IPS-18a (cell line): ENCODE results near the gene PRCC.

Experiments
- H3K27ac ChIP-seq: one replicate; pipeline ENCODE4 v1.5.1; 2013; ENCODE audit warnings: low read length
- H3K27me3 ChIP-seq: one replicate; pipeline ENCODE4 v1.6.1; 2013; ENCODE audit warnings: mild to moderate bottlenecking, low read length; ENCODE audit not compliant: control insufficient read depth, insufficient read depth
- H3K36me3 ChIP-seq: one replicate; pipeline ENCODE4 v1.6.1; 2013; ENCODE audit warnings: low read depth, low read length; ENCODE audit not compliant: control insufficient read depth
- H3K4me1 ChIP-seq: one replicate; pipeline ENCODE4 v1.6.1; 2013; ENCODE audit warnings: low read depth, low read length; ENCODE audit not compliant: control insufficient read depth
- H3K4me3 ChIP-seq: one replicate; pipeline ENCODE4 v1.5.1; 2013; ENCODE audit warnings: low read length
- H3K9ac ChIP-seq: one replicate; pipeline ENCODE4 v1.6.1; 2013; ENCODE audit warnings: mild to moderate bottlenecking, low read length, moderate library complexity
- H3K9me3 ChIP-seq: one replicate; pipeline ENCODE4 v1.6.1; 2013; ENCODE audit warnings: low read depth, low read length; ENCODE audit not compliant: control insufficient read depth

PRCC gene

GRCh38 chr1:156832434-156832833, 65.1 kb downstream of the PRCC start:
- H3K36me3 ChIP-seq = no peaks in the 10 kb centered on the region
- no peaks in the 10 kb centered on the region for H3K9me3 ChIP-seq
- H3K4me3 ChIP-seq = no peak overlapping the region
- no peaks in the 10 kb centered on the region for H3K4me1 ChIP-seq
- H3K27ac ChIP-seq = no peak overlapping the region
- H3K9ac ChIP-seq = no peak overlapping the region
- H3K27me3 ChIP-seq = peaks cover 4% of the 10 kb centered on the region

GRCh38 chr1:156833603-156834002, 66.3 kb downstream of the PRCC start:
- Histone ChIP-seq H3K27me3 (peaks cover 4% of the 10 kb centered on the region), H3K9ac (no peak overlapping the region), H3K9me3 (no peaks in the 10 kb centered on the region), H3K4me1 (no peaks in the 10 kb centered on the region), H3K27ac (no peak overlapping the region), H3K36me3 (no peaks in the 10 kb centered on the region), H3K4me3 (no peak overlapping the region)

GRCh38 chr1:156834322-156834721, 67.0 kb downstream of the PRCC start:
- no peaks in the 10 kb centered on the region for H3K9me3 ChIP-seq
- no peak overlapping the region for H3K9ac ChIP-seq
- peaks cover 4% of the 10 kb centered on the region for H3K27me3 ChIP-seq
- no peak overlapping the region for H3K4me3 ChIP-seq
- H3K4me1 ChIP-seq = no peaks in the 10 kb centered on the region
- no peak overlapping the region for H3K27ac ChIP-seq
- H3K36me3 ChIP-seq = no peaks in the 10 kb centered on the region

- Histone ChIP-seq H3K9me3 (no peaks in the 10 kb centered on the region), H3K27ac (no peak overlapping the region), H3K9ac (no peak overlapping the region), H3K27me3 (peaks cover 4% of the 10 kb centered on the region), H3K4me1 (no peaks in the 10 kb centered on the region), H3K4me3 (no peak overlapping the region), H3K36me3 (no peaks in the 10 kb centered on the region)
Observed at GRCh38 chr1:156836041-156836654, 68.8 kb downstream of the PRCC start.

GRCh38 chr1:156836892-156837291, 69.6 kb downstream of the PRCC start:
- H3K36me3 ChIP-seq = no peaks in the 10 kb centered on the region
- no peak overlapping the region for H3K27ac ChIP-seq
- no peaks in the 10 kb centered on the region for H3K4me1 ChIP-seq
- no peak overlapping the region for H3K4me3 ChIP-seq
- no peaks in the 10 kb centered on the region for H3K27me3 ChIP-seq
- H3K9me3 ChIP-seq = no peaks in the 10 kb centered on the region
- no peak overlapping the region for H3K9ac ChIP-seq

GRCh38 chr1:156838972-156839371, 71.6 kb downstream of the PRCC start:
- H3K9ac ChIP-seq = no peak overlapping the region
- H3K36me3 ChIP-seq = no peaks in the 10 kb centered on the region
- no peak overlapping the region for H3K27ac ChIP-seq
- peaks cover 16% of the 10 kb centered on the region for H3K27me3 ChIP-seq
- H3K4me3 ChIP-seq = no peak overlapping the region
- no peaks in the 10 kb centered on the region for H3K4me1 ChIP-seq
- H3K9me3 ChIP-seq = no peaks in the 10 kb centered on the region

GRCh38 chr1:156839426-156840109, 72.2 kb downstream of the PRCC start:
- Histone ChIP-seq H3K36me3 (no peaks in the 10 kb centered on the region), H3K4me3 (no peak overlapping the region), H3K27ac (no peak overlapping the region), H3K9me3 (no peaks in the 10 kb centered on the region), H3K27me3 (peaks cover 22% of the 10 kb centered on the region), H3K4me1 (no peaks in the 10 kb centered on the region), H3K9ac (no peak overlapping the region)

GRCh38 chr1:156840186-156840897, 73.0 kb downstream of the PRCC start:
- no peak overlapping the region for H3K9ac ChIP-seq
- H3K4me1 ChIP-seq = peaks cover 5% of the 10 kb centered on the region
- no peak overlapping the region for H3K27ac ChIP-seq
- H3K27me3 ChIP-seq = peaks cover 30% of the 10 kb centered on the region
- no peaks in the 10 kb centered on the region for H3K36me3 ChIP-seq
- H3K9me3 ChIP-seq = no peaks in the 10 kb centered on the region
- no peak overlapping the region for H3K4me3 ChIP-seq

GRCh38 chr1:156840898-156841279, 73.6 kb downstream of the PRCC start:
- no peaks in the 10 kb centered on the region for H3K36me3 ChIP-seq
- H3K4me1 ChIP-seq = peaks cover 5% of the 10 kb centered on the region
- H3K27me3 ChIP-seq = peaks cover 35% of the 10 kb centered on the region
- H3K9me3 ChIP-seq = no peaks in the 10 kb centered on the region
- no peak overlapping the region for H3K9ac ChIP-seq
- no peak overlapping the region for H3K27ac ChIP-seq
- H3K4me3 ChIP-seq = no peak overlapping the region

GRCh38 chr1:156841295-156841855, 74.0 kb downstream of the PRCC start:
- Histone ChIP-seq H3K9ac (no peak overlapping the region), H3K36me3 (no peaks in the 10 kb centered on the region), H3K4me1 (peaks cover 5% of the 10 kb centered on the region), H3K9me3 (no peaks in the 10 kb centered on the region), H3K4me3 (no peak overlapping the region), H3K27me3 (peaks cover 40% of the 10 kb centered on the region), H3K27ac (no peak overlapping the region)

- peaks cover 5% of the 10 kb centered on the region for H3K4me1 ChIP-seq
- peaks cover 54% of the 10 kb centered on the region for H3K27me3 ChIP-seq
- no peak overlapping the region for H3K9ac ChIP-seq
- no peak overlapping the region for H3K27ac ChIP-seq
- H3K9me3 ChIP-seq = no peaks in the 10 kb centered on the region
- no peaks in the 10 kb centered on the region for H3K36me3 ChIP-seq
- H3K4me3 ChIP-seq = no peak overlapping the region
Observed at GRCh38 chr1:156842618-156843300, 75.4 kb downstream of the PRCC start.
